HepG2 (cell line): ENCODE measurements around the gene VEPH1. TPM values are rescaled to one million over a fixed set of nuclear protein-coding genes. Genes with fewer than 3 reads are reported as not detected.
A peak's percentile ranks its signal among the peaks of the same experiment; 100 is the strongest.

Experiments
- ATAC-seq: fragments of 200-7000 bp; cut with Tn5 transposase; 3 replicates; pipeline ENCODE4 v1.9.1; 2020; ENCODE audit warnings: mild to moderate bottlenecking, moderate library complexity
- BruUV-seq: library from RNA; stranded (reverse); fragments of 400-500 nt; replicated peaks from 2 replicates; lab custom pipeline; 2021; lab: Mats Ljungman, UMichigan
- CTCF ChIA-PET: fragments of 300-600 bp; formaldehyde crosslinking; extraction: SDS; loops from one replicate; lab custom pipeline; 2021; ENCODE audit warnings: low total read pairs, inconsistent platforms, low intra/inter-chr PET ratio; lab: Yijun Ruan, JAX
- POLR2A ChIA-PET: fragments of 350-600 bp; sonication (Branson Sonifier 250); formaldehyde crosslinking; loops from one replicate; lab custom pipeline; 2020; ENCODE audit warnings: antibody characterized with exemption, inconsistent platforms; lab: Yijun Ruan, JAX
- DNase-seq: peaks from one replicate; pipeline ENCODE4 v3.0.0-alpha.2; 2015; ENCODE audit warnings: low spot score
- FAIRE-seq: peaks from 3 replicates; lab custom pipeline; 2011; peaks lifted over from hg19 to GRCh38; lab: Jason Lieb, UNC
- H2AFZ ChIP-seq: one replicate; pipeline ENCODE4 v1.6.1; 2011; ENCODE audit warnings: low read length, inconsistent platforms
- H3K27ac ChIP-seq: fragments of 300-600 bp; 3 replicates; pipeline ENCODE4 v1.8.0; 2011; ENCODE audit warnings: mixed run types, mild to moderate bottlenecking, mixed read lengths, low read length, inconsistent platforms; ENCODE audit not compliant: insufficient read depth; ENCODE audit errors: extremely low read length
- H3K27me3 ChIP-seq, 2 experiments: fragments of 200-600 bp in 1 of 2; 2 replicates in 1 of 2; 3 replicates in 1 of 2; pipeline versions ENCODE4 v1.6.0 to v1.8.0; 2011; ENCODE audit warnings: low read length in 2 of 2, mild to moderate bottlenecking in 2 of 2, moderate library complexity in 2 of 2, inconsistent platforms in 1 of 2; ENCODE audit not compliant: insufficient read depth in 2 of 2, control insufficient read depth in 1 of 2
- H3K36me3 ChIP-seq, 2 experiments: fragments of 200-600 bp in 1 of 2; replicated peaks in 1 of 2; 2 replicates in 1 of 2; 3 replicates in 1 of 2; pipeline versions ENCODE4 v1.5.1 to v1.8.0; 2011; ENCODE audit warnings: low read length in 2 of 2, inconsistent platforms in 1 of 2; ENCODE audit not compliant: insufficient read depth in 2 of 2, control insufficient read depth in 1 of 2
- H3K4me1 ChIP-seq: 2 replicates; pipeline ENCODE4 v1.5.1; 2012; ENCODE audit warnings: low read length, inconsistent platforms; ENCODE audit not compliant: insufficient read depth
- H3K4me2 ChIP-seq: 2 replicates; pipeline ENCODE4 v1.6.0; 2011; ENCODE audit warnings: low read depth, low read length, inconsistent platforms
- H3K4me3 ChIP-seq, 3 experiments: fragments of 200-600 bp in 1 of 3; sonication (generic), shearing (Covaris generic) in 1 of 3; replicated peaks in 1 of 3; 2 replicates each; pipeline ENCODE4 v1.5.1; 2011 to 2016; ENCODE audit warnings: low read length in 3 of 3, inconsistent platforms in 2 of 3, low read depth in 2 of 3, mild to moderate bottlenecking in 2 of 3, control low read depth in 1 of 3, mixed read lengths in 1 of 3; ENCODE audit not compliant: insufficient read depth in 1 of 3
- H3K79me2 ChIP-seq: one replicate; pipeline ENCODE4 v1.6.1; 2011; ENCODE audit warnings: low read length, inconsistent platforms; ENCODE audit not compliant: insufficient read depth
- H3K9ac ChIP-seq: 2 replicates; pipeline ENCODE4 v1.6.0; 2011; ENCODE audit warnings: mild to moderate bottlenecking, low read depth, low read length, inconsistent platforms; ENCODE audit not compliant: insufficient read depth
- H3K9me3 ChIP-seq: 2 replicates; pipeline ENCODE4 v1.5.1; 2012; ENCODE audit warnings: mild to moderate bottlenecking, low read length
- H4K20me1 ChIP-seq: 2 replicates; pipeline ENCODE4 v1.6.0; 2011; ENCODE audit warnings: inconsistent platforms, mild to moderate bottlenecking, low read length, moderate library complexity; ENCODE audit not compliant: insufficient read depth
- MAFF ChIP-seq: IDR thresholded peaks from 2 replicates; pipeline ENCODE4 v1.6.1; 2011; ENCODE audit warnings: low read depth, low read length, improper control_type of control experiment
- MAFK ChIP-seq, 2 experiments: IDR thresholded peaks in 1 of 2; conservative IDR thresholded peaks in 1 of 2; 2 replicates each; pipeline ENCODE4 v1.6.1; 2011; ENCODE audit warnings: improper control_type of control experiment in 2 of 2, low read length in 2 of 2
- MYPOP ChIP-seq: sonication (generic); formaldehyde crosslinking; IDR thresholded peaks from 2 replicates; pipeline ENCODE4 v1.8.1; 2023; ENCODE audit warnings: mild to moderate bottlenecking, moderate library complexity, missing genetic modification reagents
- ZKSCAN8 ChIP-seq: IDR thresholded peaks from 2 replicates; pipeline ENCODE4 v1.6.1; 2016; ENCODE audit warnings: borderline replicate concordance, missing genetic modification reagents, missing compliant biosample characterization
- WGBS: methylation state at CpG from one replicate; pipeline ENCODE4 v1.1.6; 2017; ENCODE audit warnings: low lambda C conversion rate; 5-methylcytosine and 5-hydroxymethylcytosine counted together
- in situ Hi-C: cut with HindIII; loops from 2 replicates; pipeline ENCODE4 v1.10.0; 2017; ENCODE audit warnings: low pct_unique_long_range_greater_than_20kb; ENCODE audit not compliant: extremely low pct_ligation_motif_present
- intact Hi-C: fragments of 100-400 bp; cut with micrococcal nuclease; formaldehyde crosslinking; loops from one replicate; pipeline ENCODE4 v1.10.0; 2022; ENCODE audit not compliant: unreplicated experiment
- polyA plus RNA-seq, 8 experiments: library from polyadenylated mRNA; depleted of rRNA in 3 of 8; stranded (reverse) in 7 of 8; unstranded in 1 of 8; fragments of >200 nt; fragmentation: Illumina TruSeq in 4 of 8; extraction: Trizol in 4 of 8; gene quantifications; 2 replicates each; pipeline versions ENCODE4 v1.2.1 to v1.2.3, GENCODE V29; 2011 to 2016; ENCODE audit warnings: low read depth in 4 of 8, missing spikeins in 1 of 8, mixed read lengths in 1 of 8; ENCODE audit not compliant: insufficient read depth in 1 of 8
- total RNA-seq, 5 experiments: library from RNA; depleted of rRNA; stranded (reverse); fragments of >200 nt; fragmentation: Illumina TruSeq; extraction: Trizol; gene quantifications; 2 replicates each; pipeline ENCODE4 v1.2.3, GENCODE V29; 2016; ENCODE audit warnings: low read depth in 1 of 5
- TF ChIP-seq, protein P1 (sequence below): sonication (generic); formaldehyde crosslinking; conservative IDR thresholded peaks from 2 replicates; pipeline ENCODE4 v1.4.0; 2020; ENCODE audit warnings: missing genetic modification reagents

Gene VEPH1
- total and polyA plus RNA-seq, 2 of the 13 experiments (the other 11 are each of a cell fraction or from before 2014, with no cell fraction given): not detected

GRCh38 chr3:157387708-157388435 is 115.3 kb downstream of the VEPH1 start:
- ChIA-PET POLR2A (no interaction called here), CTCF (no interaction called here)
- Histone ChIP-seq H4K20me1 (no peaks in the 10 kb centered on the region), H3K79me2 (no peaks in the 10 kb centered on the region), H3K4me1 (no peaks in the 10 kb centered on the region), H2AFZ (no peak overlapping the region), H3K27ac (no peak overlapping the region), H3K27me3 (no peaks in the 10 kb centered on the region; a peak in 1 of 5 replicates), H3K4me3 (no peak overlapping the region), H3K9me3 (no peaks in the 10 kb centered on the region), H3K4me2 (no peak overlapping the region), H3K36me3 (no peaks in the 10 kb centered on the region), H3K9ac (no peak overlapping the region)
- intact Hi-C loops (no loop called here), in situ Hi-C loops (no loop called here)
- BruUV-seq: no TSS peak
- TF ChIP-seq ZKSCAN8 (CRISPR knock-in tag) (no peak), MAFK (conservative IDR thresholded peaks at IDR 0.05 in 1 of 2, IDR thresholded peaks at IDR 0.05 in 1 of 2; ENCODE audit: low read length in 2 of 2) (peak in 1 of 2 experiments; percentile 53; a peak in 2 of 4 replicates), MAFF (0 out of 2 replicates have a peak, but pooled peaks have one; percentile 34), MYPOP (CRISPR knock-in tag) (no peak)
- TF ChIP-seq, protein P1, sequence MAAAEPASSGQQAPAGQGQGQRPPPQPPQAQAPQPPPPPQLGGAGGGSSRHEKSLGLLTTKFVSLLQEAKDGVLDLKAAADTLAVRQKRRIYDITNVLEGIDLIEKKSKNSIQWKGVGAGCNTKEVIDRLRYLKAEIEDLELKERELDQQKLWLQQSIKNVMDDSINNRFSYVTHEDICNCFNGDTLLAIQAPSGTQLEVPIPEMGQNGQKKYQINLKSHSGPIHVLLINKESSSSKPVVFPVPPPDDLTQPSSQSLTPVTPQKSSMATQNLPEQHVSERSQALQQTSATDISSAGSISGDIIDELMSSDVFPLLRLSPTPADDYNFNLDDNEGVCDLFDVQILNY (CRISPR knock-in tag): no peak
- ATAC-seq: no peak
- no peak for DNase-seq
- FAIRE-seq: no peak
- 0% methylated on average over 3 of the region's 3 CpGs for WGBS
